Ectodermal cell (in vitro differentiated cells): ENCODE data around the gene ABI3BP.

Experiments used
- H3K27ac ChIP-seq: 2 replicates; pipeline ENCODE4 v1.7.0; 2013; ENCODE audit warnings: mild to moderate bottlenecking, low read depth, low read length; ENCODE audit not compliant: insufficient read depth, poor library complexity, severe bottlenecking
- H3K27me3 ChIP-seq: 2 replicates; pipeline ENCODE4 v1.7.0; 2013; ENCODE audit warnings: mild to moderate bottlenecking, low read length; ENCODE audit not compliant: insufficient read depth, control insufficient read depth, poor library complexity, severe bottlenecking
- H3K36me3 ChIP-seq: one replicate; pipeline ENCODE4 v1.7.0; 2013; ENCODE audit warnings: low read length; ENCODE audit not compliant: control insufficient read depth, insufficient read depth
- H3K4me1 ChIP-seq: one replicate; pipeline ENCODE4 v1.7.0; 2013; ENCODE audit warnings: low read length; ENCODE audit not compliant: control insufficient read depth, insufficient read depth
- H3K4me3 ChIP-seq: 2 replicates; pipeline ENCODE4 v1.7.0; 2013; ENCODE audit warnings: low read depth, low read length, control low read depth; ENCODE audit not compliant: insufficient read depth
- H3K9me3 ChIP-seq: 2 replicates; pipeline ENCODE4 v1.7.0; 2013; ENCODE audit warnings: mild to moderate bottlenecking, low read length, moderate library complexity; ENCODE audit not compliant: control insufficient read depth
- WGBS, 2 experiments: methylation state at CpG; one replicate each; pipeline ENCODE4 v1.1.7; 2013; ENCODE audit warnings: missing lambda C conversion rate in 2 of 2; 5-methylcytosine and 5-hydroxymethylcytosine counted together

The ABI3BP gene

DNA sequence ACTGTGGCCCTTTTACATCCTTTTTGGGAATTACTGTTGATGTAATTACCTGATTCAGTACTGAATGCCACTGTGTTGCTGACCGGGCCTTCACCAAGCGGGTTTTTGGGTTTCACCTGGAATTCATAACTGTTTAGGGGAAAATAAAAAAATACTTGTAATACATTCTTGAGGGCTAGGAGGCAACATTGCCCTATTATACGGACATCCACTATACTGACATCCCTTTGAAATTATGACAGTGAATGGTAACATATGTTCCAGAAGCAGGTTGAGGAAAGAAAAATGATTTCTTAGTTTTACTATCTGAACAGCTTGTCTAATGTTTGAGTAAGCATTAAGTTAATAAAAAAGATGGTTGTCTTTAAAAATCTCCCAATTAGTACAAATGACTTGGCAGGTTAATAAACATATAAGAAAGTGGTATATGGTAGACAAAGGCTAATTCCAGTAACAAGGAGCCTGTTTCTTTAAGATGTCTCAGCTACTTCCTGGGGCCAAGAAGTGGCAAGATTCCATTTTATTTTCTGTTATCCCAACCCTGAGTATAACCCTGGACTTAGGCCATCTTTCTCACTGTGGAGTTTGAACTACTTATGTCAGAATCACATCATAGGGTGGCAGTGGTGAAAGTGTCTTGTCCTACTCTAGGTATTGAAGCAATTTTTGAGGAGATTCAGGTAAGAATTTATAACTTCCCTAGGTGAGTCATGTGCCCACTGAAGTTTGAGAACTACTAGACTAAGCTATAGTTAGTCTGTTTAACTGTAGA lies 238.5 kb downstream of the ABI3BP start:
- Histone ChIP-seq H3K4me1 (no peaks in the 10 kb centered on the region), H3K27ac (no peak overlapping the region), H3K9me3 (no peaks in the 10 kb centered on the region), H3K27me3 (no peaks in the 10 kb centered on the region), H3K4me3 (no peak overlapping the region), H3K36me3 (no peaks in the 10 kb centered on the region)
- WGBS, 2 experiments: 78% methylated on average over 3 of the region's 3 CpGs; no CpG with 5 or more reads in 1 of the 2 experiments

DNA sequence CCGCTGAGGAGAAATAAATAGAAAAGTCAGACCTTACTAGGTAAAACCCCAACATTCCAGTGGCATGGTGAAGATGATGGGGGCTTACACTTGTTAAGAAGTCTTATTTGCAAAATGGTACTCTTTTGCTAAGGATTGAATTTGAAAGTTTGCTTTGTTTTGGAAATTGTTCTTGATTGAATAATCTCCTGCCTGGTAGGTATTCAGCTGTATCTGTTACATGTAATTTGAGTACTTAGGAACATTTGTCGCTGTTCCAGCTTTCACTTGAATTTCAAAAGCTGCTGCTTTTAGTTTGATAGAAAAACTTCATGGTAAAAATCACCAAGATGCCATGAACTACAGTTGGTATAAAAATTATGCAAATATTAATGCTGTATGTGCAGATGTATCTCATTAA lies 239.4 kb downstream of the ABI3BP start:
- H3K4me3 ChIP-seq: no peak overlapping the region
- no peak overlapping the region for H3K27ac ChIP-seq
- H3K27me3 ChIP-seq: no peaks in the 10 kb centered on the region
- no peaks in the 10 kb centered on the region for H3K9me3 ChIP-seq
- no peaks in the 10 kb centered on the region for H3K36me3 ChIP-seq
- H3K4me1 ChIP-seq: no peaks in the 10 kb centered on the region
- 78% methylated on average over 2 of the region's 2 CpGs for WGBS, 2 experiments

GRCh38 chr3:100748967-100749366 lies 244.3 kb downstream of the ABI3BP start:
- 91 to 100% methylated on average over 1 of the region's 2 CpGs for WGBS, 2 experiments
- Histone ChIP-seq H3K4me1 (no peaks in the 10 kb centered on the region), H3K4me3 (no peak overlapping the region), H3K36me3 (peaks cover 8% of the 10 kb centered on the region), H3K27me3 (no peaks in the 10 kb centered on the region), H3K27ac (no peak overlapping the region), H3K9me3 (no peaks in the 10 kb centered on the region)

GRCh38 chr3:100748220-100748619 lies 245.0 kb downstream of the ABI3BP start:
- H3K27me3 ChIP-seq: no peaks in the 10 kb centered on the region
- no peak overlapping the region for H3K4me3 ChIP-seq
- WGBS, 2 experiments: 98% methylated on average over 6 of the region's 6 CpGs
- H3K4me1 ChIP-seq: no peaks in the 10 kb centered on the region
- no peaks in the 10 kb centered on the region for H3K9me3 ChIP-seq
- H3K27ac ChIP-seq: no peak overlapping the region
- H3K36me3 ChIP-seq: peaks cover 8% of the 10 kb centered on the region

DNA sequence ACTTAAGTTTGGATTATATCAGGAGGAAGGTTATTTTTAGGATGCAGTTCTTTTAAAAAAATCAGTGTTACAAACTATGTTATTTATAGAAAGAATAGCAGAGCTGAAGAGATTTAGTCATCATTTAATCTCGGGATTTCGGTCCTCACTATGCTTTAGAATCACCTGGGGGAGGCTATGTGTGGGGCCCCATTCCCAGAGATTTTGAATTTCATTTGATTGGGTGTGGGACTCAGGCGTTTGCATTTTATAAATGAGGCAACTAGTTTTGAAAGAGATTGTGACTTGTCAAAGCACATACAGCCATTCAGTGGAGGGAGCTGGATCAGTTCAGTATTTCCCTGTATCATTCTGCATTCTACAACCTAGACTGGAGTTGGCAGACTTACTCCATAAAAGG lies 247.1 kb downstream of the ABI3BP start:
- Histone ChIP-seq H3K36me3 (peaks cover 8% of the 10 kb centered on the region), H3K4me3 (no peak overlapping the region), H3K27me3 (no peaks in the 10 kb centered on the region), H3K4me1 (no peaks in the 10 kb centered on the region), H3K9me3 (no peaks in the 10 kb centered on the region), H3K27ac (no peak overlapping the region)
- 93 to 98% methylated on average over 3 of the region's 3 CpGs for WGBS, 2 experiments

DNA sequence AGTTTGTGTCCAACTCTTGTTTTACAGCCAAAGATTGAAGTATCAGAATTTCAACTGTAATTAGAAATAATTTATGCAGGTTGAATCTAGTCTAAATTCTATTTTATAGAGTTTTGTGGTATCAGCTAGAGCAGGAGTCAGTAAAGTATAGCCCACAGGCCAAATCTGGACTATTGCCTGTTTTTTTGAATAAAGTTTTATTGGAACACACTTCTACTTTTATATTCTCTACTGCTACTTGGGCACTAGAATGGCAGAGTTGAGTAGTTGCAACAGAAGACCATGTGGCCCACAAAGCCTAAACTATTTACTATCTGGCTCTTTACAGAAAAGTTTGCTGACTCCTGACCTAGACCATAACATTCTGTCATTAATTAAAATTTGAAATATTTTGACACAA lies 247.6 kb downstream of the ABI3BP start:
- Histone ChIP-seq H3K36me3 (peaks cover 8% of the 10 kb centered on the region), H3K27me3 (no peaks in the 10 kb centered on the region), H3K4me3 (no peak overlapping the region), H3K4me1 (no peaks in the 10 kb centered on the region), H3K27ac (no peak overlapping the region), H3K9me3 (no peaks in the 10 kb centered on the region)

GRCh38 chr3:100744671-100745070 lies 248.6 kb downstream of the ABI3BP start:
- H3K36me3 ChIP-seq: peaks cover 8% of the 10 kb centered on the region
- 87 to 100% methylated on average over 2 of the region's 2 CpGs for WGBS, 2 experiments

DNA sequence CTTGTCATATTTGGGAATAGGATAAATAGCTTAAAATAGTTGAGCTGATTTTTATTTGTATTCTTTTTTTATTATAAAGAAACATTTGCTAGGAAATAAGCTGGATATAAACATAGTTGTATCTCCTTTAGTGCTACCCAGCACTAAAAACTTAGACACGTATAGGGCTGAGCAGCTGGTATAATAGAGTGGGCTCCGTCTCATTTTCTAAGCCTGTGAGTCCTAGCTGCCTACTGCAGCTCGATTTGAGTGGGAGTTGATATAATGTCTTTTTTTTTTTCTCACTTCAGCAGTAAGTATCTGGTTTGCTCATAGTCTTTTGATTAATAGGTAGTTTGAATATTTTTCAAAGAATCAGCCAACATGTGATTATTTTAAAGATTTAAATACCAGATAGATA lies 249.7 kb downstream of the ABI3BP start:
- Histone ChIP-seq H3K36me3 (peaks cover 6% of the 10 kb centered on the region), H3K4me1 (no peaks in the 10 kb centered on the region), H3K27me3 (no peaks in the 10 kb centered on the region), H3K4me3 (no peak overlapping the region), H3K27ac (no peak overlapping the region), H3K9me3 (no peaks in the 10 kb centered on the region)
- WGBS, 2 experiments: 100% methylated on average over 3 of the region's 3 CpGs

More at GRCh38 chr3:100744671-100745070, 248.6 kb downstream of the ABI3BP start:
- Histone ChIP-seq H3K4me1 (no peaks in the 10 kb centered on the region), H3K27ac (no peak overlapping the region), H3K27me3 (no peaks in the 10 kb centered on the region), H3K4me3 (no peak overlapping the region), H3K9me3 (no peaks in the 10 kb centered on the region)

DNA sequence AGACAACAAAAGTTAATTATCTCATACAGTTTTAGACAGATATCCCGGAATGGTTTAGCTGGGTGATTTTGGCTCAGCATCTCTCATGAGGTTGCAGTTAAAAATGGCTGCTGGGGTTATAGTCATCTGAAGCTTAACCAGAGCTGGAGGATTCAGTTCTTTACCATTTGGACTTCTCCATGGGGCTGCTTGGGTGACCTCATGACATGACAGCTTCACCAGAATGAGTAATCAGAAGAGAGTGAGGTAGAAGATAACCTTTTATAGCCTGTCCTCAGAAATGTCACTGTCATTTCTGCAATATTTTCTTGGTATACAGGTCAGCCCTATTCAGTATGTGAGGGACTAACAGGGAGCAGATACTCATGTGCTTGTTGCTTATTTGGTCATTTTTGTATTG lies 253.0 kb downstream of the ABI3BP start:
- Histone ChIP-seq H3K27ac (no peak overlapping the region), H3K4me3 (no peak overlapping the region), H3K9me3 (no peaks in the 10 kb centered on the region), H3K4me1 (peaks cover 3% of the 10 kb centered on the region), H3K36me3 (peaks cover 9% of the 10 kb centered on the region), H3K27me3 (no peaks in the 10 kb centered on the region)
- 93 to 100% methylated on average over 1 of the region's 1 CpG for WGBS, 2 experiments

- Histone ChIP-seq H3K27me3 (no peaks in the 10 kb centered on the region), H3K36me3 (peaks cover 9% of the 10 kb centered on the region), H3K9me3 (no peaks in the 10 kb centered on the region), H3K4me1 (peaks cover 3% of the 10 kb centered on the region), H3K27ac (no peak overlapping the region), H3K4me3 (no peak overlapping the region)
- WGBS, 2 experiments: 57% methylated on average over 2 of the region's 2 CpGs; no CpG with 5 or more reads in 1 of the 2 experiments
These were observed 255.9 kb downstream of the ABI3BP start for GRCh38 chr3:100737334-100737733.
